NCI-H748 (cell line): ENCODE measurements around the gene ABHD15.
A peak's percentile ranks its signal among the peaks of the same experiment; 100 is the strongest.
"Not testable (repeated sequence)": the region's sequence is repeated elsewhere in the genome, so short reads cannot be mapped to it uniquely, and the experiment has no call there.

Experiments
- DNase-seq: peaks from one replicate; lab custom pipeline; 2025; ENCODE audit not compliant: unreplicated experiment; lab: John Stamatoyannopoulos, UW

The ABHD15 gene

DNA sequence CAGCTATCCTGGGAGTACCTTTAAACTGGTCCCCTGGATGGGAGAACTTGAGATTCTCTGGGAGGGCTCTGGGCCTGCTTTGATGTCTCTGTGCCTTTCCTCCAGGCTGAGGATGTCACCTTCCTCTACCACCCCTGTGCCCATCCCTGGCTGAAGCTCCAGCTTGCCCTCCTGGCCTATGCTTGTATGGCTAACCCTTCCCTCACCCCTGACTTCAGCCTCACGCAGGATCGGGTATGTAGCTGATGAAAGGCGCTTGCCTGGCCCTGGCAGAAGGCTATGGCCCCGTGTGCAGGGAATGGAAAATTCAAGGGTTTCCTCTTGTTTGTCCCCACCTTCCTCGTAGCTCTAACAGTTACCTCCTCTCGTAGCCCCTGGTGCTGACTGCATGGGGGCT lies 4.6 kb upstream of the ABHD15 start:
- DNase-seq = no peak

DNA sequence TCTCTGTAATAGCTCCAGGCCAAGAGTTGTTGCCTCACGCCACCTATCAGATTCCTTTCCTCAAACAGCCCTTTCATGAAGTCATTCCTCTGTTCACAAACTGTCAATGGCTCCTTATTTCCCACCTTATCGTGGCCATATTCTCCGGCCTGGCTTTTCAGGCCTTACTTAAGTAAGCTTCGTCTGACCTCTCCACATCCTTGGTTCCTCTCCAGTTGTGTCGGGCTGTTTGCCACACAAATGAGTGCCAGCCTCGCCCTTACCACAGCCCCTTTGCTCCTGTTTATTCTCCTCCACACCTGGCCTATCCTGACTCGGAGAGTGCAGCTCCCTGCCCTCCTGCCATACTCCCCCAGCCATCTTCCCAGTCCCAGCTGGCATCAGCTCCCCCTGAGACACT lies 3.7 kb upstream of the ABHD15 start:
- no peak for DNase-seq

DNA sequence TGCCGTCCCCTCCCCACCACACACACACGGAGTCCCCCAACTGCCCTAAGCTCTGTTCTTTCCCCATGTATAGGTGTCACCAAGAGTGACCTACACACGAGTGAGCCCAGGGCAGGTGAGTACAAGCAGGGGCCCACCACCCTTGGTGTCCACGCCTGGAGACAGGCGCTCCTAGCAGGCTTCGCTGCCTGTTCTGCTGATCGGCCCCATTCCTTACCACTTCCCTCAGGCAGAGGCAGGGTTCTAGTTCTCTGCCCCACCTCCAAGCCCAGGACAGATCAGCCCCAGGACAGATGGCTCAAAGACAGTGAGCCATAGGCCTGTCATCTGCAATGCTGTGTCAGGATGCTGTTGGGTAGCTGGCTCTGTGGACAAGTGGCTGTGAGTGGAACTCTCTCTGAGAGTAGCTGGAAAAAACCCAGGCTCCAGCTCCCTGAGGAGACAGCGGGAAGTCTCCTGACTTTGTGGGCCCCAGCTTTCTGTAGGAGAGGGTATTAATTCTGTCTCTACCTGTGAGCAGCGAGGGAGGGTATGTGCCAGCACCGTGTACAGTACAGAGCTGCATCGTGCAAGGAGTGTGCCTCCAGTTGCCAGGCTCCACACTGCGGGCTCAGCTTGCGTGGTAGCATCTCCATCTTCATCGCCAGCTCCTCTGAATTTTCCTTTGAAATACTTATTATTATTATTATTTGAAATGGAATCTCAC lies 2.6 kb upstream of the ABHD15 start:
- no peak for DNase-seq

DNA sequence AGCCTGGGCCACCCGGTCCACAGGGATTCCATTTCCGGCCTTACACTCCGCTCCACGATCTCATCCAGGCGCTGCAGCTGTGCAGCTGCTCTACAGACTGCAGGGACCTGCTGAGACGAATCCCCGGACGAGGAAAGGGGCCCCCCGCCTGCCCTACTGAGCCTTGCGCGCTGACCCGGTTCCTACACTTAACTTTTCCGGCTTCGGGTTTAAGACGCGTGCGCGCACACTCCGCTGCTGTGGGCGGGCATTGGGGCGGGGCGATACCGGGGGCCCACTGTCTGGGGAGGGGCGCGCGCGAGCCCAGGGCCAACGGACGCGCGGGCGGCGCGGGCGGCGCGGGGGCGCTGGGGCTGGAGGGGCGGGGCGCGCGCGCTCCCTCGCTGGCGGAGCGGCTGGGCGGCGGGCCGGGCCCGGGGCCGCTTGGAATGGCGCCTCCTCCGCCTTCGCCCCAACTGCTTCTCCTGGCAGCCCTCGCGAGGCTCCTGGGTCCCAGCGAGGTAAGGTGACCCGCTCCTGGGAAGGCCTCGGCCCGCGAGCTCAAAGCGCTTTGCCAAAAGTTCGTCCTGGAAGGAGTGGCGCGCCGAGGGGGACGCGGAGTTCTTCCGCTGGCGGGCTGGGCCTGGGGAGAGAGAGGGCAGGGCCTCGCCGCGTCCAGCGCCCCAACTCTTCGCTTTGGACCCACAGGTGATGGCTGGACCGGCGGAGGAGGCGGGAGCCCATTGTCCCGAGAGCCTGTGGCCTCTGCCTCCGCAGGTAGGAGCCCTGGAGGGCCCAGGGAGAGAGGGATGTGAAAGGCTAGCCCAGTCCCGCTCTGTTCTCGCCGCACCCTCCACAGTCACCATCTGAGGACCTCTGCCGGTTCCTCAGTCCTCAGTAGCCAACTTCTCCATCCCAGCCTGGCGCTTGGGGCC lies 1.8 kb upstream of the ABHD15 start, which contains the start of gene TP53I13:
Gene TP53I13 (plus strand): TSS at position 371 of the 914 bp plus-strand sequence. CDS start 58 bp downstream, at position 429.
- peak; percentile 92 for DNase-seq

DNA sequence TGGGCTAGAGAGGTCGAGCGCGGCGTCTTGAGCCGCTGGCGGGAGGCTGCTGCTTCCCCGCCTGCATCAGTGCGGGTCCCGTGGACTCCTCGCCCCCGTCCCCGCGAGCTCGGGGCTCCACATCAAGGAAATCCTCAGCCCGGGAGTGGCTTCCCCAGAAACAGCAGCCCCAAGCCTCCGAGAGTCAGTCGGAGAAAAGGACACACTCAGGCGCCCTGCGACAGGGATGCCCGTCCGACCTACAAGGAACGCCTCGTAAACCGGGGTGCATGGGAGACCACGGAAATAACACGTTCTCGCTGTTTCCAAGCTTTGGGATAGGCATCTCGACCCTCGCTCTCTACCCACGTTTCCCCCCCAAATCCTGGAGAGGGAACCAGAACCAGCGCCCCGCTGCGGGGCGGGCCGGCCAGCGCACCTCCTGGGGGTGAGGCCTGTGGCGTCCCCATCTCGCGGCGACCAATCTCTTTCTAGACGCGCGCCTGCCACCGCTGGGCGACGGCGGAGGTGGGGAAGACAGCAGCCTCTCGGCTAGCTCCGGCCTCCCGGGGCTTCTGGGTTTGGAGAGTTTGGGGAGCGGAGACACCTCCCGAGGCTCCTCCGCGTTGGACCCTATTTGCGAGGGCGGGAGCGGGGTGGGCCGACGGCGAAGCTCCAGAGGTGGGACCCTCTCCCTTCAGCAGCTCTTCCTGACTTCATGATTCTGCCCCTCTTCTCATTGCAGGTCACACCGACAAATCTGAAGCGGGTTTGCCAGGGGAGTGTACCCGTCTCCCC lies 905 bp upstream of the ABHD15 start:
- peak; percentile 81 for DNase-seq

DNA sequence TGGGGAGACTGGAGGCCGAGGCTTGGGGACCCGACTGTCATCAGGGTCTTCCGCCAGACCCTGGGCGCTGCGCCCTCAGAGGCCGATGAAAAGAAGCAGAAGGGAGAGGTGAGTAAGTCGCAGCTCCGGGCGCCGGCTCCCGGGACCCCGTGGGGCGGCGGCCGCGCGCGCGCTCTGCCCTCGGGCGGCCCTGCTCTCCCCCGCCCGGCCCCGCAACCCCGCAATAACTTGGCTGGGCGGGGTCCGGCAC lies 392 bp upstream of the ABHD15 start:
- peak; percentile 68 for DNase-seq

DNA sequence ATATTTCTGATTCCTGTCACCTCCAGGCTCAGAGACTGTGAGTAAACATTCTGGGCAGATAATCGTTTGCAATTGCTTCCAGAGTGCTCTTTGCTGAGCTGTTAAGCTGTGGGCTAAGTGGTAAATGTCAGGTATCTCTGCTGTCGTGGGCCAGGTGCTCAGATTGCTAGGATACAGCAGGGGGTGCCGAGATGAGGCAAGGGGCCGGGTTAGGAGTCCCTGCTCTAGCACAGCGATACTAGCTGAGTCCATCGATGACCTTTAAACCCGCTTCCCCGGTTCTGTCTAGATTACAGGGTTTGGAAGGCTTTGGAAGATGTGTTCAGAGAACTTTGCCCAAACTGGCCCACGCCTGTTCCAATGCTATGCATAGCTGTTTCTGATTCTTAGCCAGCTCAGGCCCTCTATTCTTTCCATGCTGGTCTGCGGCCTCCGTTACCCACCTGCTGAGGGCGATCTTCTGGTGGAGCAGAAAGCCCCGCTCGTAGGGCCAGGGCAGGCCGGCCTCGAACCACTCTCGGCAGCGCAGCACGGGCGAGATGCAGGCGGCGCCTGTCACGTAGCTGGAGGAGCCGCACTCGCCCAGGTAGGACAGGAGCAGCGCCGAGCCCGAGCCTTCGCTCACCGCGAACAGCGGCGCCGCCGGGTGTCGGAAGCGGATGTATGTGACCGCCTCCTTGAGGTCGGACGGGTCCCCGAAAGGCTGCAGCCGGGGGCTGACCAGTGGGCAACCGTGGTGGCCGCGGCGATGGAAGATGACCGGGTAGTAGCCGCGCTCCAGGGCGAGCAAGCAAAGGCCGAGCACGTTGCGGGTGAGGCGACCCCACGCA lies 979 bp downstream of the ABHD15 start:
- DNase-seq = peak; percentile 95

DNA sequence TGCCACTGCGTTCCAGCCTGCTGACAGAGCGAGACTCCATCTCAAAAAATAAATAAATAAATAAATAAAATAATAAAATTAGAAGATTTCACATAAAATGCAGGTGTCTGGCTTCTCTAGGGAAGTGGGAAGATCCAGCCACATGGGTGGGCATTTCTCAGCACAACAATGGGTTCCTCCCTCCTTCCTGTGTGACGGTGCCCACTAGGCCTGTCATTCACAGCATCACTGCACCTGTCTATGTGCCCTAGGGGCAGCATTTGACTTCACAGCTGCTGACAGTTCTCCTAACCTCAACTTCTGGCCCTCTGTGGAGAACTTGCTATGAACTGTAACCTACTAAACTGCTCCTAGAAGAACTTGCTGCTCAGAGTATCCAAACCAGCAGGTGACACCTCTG lies 3.0 kb downstream of the ABHD15 start:
- DNase-seq = no peak

DNA sequence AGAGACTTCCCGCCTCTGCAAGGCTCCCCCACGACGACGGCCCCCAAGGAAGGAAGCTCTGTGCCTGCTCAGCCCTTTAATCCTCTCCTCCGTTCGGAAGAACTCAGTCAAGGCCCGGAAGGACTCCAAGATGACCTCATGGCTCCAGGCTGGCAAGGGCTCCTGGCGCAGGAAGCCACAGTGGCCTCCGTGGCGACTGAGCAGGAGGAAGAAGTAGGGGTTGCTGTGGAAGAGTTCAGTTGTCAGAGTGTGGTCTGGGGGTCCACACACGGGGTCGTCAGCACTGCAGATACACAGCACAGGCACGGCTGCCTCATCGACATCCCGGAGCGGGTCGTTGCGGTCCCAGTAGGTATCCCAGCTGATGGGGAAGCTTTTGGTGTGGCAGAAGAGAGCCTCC lies 4.2 kb downstream of the ABHD15 start:
- DNase-seq = no peak

DNA sequence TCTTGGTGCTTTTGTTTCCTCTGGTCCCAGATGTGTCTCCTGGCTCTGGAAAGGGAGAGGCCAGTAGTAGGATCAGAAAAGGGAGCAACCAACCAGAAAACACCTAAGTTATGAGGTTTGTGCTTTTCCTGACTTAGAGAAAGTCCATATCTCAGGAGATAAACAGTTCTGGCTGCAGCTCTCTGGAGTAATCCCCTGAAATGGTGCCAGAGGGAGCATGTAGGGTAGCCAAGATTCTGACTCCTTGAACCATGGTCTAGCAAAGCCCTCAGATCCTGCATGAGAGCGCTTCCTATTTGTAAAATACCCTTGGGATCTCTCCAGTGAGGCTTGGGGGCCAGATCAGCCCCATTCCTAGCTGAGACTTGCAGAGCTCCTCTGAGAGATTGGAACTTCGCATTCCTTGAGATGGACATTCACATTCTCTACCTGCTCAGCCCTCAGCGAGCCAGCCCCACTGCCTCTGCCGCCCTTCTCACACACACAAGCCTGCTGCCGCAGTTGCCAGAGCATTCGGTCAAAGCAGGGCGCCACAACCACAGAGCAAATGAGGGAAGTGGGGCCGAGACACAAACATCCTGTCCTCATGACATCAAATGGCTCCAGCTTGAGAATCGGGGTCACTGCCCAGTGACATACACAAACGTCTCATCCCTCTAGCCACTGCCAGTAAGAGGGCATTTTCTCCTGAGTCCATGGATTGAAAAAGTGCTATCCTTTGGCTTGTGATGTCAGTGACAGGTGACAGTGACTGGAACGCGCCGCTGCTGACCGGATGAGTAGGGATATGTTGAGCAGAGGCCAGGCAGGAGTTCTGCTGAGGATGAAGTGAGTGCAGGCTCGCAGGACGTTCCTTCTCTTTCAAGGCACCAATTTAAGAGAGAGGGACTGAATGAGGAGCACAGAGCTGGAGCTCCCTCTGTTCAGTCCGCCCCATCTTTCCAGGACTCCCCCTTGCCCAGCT lies 5.0 kb downstream of the ABHD15 start:
- DNase-seq = no peak

DNA sequence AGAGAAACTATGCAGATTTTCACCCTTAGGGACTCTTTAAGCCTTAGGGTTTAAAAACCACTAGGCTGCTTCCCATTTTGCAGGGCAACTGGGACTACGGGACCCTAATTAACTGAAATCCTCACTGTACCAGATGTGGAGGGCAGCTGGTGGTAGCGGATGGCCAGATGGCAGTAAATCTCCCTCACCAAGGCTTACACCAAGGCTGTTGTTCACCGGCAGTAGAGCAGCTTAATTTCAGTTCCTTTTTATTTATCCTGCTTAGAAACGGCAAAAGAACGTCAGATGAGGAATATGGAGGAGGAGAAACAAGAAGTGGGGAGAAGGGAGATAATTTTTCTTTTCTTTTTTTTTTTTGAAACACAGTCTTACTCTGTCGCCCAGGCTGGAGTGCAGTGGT lies 6.5 kb downstream of the ABHD15 start:
- no peak for DNase-seq

DNA sequence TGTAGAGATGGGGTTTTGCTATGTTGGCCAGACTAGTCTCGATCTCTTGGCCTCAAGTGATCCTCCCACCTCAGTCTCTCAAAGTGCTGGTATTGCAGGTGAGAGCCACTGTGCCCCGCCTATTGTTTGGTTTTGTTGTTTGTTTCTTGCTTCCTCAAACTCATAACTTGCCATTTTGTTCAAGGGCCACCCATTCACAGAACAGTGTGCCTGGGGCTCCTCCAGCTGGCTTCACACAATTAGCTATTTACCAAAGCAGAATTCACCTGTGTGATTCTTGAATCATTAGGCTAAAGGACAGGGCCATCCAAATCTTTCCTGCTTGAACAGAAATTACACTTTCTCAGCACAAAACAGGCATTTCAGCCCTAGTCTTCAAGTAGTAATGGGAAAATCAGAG lies 7.2 kb downstream of the ABHD15 start:
- DNase-seq = no peak

DNA sequence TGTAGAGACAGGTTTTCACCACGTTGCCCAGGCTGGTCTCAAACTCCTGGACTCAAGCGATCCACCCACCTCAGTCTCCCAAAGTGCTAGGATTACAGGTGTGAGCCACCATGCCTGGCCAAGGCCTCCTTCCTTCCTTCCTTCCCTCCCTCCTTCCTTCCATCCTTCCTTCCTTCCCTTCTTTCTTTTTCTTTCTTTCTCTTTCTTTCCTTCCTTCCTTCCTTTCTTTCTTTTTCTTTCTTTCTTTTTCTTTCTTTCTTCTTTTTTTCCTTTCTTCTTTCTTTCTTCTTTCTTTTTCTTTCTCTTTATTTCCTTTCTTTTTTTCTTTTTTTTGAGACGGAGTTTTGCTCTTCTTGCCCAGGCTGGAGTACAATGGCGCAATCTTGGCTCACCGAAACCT lies 8.7 kb downstream of the ABHD15 start:
- DNase-seq = not testable (repeated sequence)

DNA sequence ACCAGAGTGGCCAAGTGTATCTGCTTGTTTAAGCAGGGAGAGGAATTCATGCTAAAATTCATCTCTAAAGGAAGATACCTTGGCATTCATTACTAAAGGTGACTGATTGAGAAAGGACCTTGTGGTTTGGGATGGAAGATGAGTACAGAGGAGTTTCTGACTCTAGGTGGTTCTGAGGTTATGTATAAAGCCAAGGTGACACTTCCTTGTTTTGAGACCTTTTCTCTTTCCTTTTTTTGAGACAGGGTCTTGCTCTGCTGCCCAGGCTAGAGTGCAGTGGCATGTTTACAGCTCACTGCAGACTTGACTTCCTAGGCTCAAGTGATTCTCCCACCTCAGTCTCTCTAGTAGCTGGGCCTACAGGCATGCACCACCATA lies 9.1 kb downstream of the ABHD15 start:
- no peak for DNase-seq

DNA sequence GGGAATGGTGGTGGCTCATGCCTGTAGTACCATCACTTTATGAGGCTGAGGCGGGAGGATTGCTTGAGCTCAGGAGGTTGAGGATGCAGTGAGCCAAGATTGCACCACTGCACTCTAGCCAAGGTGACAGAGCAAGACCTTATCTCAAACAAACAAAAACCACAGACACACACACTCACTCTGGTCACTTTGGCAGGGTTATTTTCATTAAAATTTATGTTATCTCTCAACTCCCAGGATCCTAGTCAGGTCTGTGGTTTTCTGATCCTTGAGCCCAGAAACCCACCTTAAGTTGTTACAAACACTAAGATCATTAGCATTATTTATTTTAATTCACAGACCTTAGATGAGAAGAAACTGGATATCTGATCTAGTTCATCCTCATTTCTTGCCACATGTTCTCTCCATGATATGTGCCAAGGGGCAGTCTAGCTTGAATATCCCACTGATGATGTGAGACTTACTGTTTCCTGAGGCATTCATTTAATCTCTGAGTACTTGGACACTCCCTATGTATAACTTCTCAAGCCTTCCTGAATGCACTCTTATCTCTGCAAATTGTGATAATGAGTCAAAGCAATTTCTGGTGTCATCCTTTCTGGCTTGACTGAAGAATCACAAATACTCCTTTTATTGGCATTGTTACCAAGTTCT lies 9.6 kb downstream of the ABHD15 start:
- no peak for DNase-seq

DNA sequence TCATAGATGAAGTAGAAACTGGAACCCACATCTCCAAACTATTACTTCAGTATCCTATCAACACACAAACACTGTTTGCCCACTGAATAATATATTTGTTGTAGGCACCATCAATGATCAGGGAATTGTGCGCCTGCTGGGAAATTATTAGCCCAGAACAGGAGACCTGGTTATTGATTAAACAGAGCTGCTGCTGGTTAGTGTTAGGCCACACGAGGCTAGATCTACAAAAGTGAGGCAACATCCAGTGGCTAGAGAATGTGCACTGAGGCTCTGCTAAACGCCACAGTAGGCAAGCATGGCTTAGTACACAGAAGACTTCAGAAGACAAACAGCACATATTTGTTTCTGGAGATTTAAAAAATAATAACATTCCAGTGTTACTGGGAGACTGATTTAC lies 11.0 kb downstream of the ABHD15 start:
- no peak for DNase-seq

DNA sequence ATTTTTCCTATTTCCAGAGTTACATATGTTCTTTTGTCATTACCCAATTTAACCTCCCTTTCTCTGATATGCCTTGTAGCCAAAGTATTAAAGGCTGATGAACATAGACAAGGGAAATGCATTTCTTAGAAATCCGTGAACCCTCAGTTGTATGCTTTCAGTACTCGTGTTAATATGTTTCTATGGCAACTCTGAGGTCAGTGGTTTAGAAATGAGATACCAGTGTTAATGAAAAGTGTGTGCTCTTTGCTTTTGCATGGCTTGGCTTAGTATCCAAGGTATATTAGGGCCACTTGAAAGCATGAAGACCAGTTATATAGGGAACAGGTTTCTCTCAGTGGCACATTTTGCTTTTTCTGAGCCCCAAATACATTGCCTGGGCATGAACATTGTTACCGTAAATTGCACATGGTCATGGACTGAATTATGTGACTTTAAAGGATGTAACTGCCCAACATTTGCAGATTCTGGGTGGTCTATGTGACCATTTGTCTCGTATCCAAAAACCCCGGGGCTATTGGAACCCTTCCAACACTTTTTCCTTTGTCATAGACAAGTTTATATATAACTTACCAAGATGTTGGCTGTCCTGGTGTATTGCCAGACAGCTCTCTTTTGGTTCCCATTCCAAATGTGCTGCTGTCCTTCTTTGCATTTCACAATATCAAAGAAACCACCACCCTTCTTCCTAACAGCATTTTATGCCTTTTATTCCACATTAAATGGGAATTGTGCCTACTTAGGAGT lies 17.5 kb downstream of the ABHD15 start:
- no peak for DNase-seq

DNA sequence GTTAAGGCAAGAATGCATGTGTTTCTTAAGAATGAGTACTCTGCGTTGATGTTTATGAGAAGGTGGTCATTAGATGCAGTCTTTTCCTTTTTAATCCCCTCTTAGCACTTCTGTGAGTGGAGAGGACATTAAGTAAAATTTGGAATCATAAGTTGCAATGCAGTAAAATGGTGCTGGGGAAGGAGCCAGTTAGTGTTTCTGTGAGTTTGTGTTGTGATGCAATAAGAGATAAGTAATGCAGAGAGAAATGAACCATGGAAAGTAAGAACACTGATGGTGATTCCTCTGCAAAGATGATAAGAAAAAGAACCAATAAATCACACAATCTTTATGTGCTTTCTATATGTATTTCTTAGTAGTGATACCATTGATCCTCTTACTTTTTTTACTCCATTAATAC lies 20.0 kb downstream of the ABHD15 start:
- DNase-seq = no peak

DNA sequence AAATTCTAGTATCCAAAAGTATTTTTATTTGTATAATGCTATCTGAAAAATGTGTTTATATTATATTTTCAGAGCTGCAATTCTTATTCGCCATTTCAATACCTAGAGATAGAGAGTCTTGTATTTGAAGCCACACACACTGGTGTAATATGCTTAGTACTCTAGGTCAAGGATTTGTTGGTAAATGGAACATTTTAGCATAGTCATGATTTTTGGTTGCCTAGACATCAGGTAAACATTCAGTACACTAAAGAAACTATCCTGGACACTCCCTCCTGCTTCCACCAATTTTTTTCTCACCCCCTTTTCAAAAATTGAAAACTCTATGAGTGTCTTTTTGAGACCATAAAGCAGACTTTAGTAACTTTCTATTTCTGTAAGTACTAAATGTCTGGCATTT lies 20.8 kb downstream of the ABHD15 start:
- DNase-seq = no peak
